Esophagus squamous epithelium (tissue), 4 donors: Measurements from ENCODE around the gene AUTS2.

Experiments
- POLR2A ChIP-seq, 4 donors: fragments of 450-650 bp; IDR thresholded peaks; one replicate each; pipeline ENCODE4 v1.6.1; 2017; ENCODE audit warnings: antibody characterized with exemption in 4 of 4, mild to moderate bottlenecking in 4 of 4, moderate library complexity in 3 of 4
- TF ChIP-seq, protein P1 (sequence below), 6 experiments: fragments of 450-650 bp in 4 of 6; fragments of 200-600 bp in 2 of 6; sonication (generic) in 2 of 6; IDR thresholded peaks; one replicate each; pipeline ENCODE4 v1.5.1; 2016 to 2019; ENCODE audit warnings: antibody characterized with exemption in 6 of 6, mild to moderate bottlenecking in 4 of 6, moderate library complexity in 4 of 6

GRCh38 chr7:69599955-69600709 is 1.9 kb downstream of the AUTS2 start:
- TF ChIP-seq, protein P1, sequence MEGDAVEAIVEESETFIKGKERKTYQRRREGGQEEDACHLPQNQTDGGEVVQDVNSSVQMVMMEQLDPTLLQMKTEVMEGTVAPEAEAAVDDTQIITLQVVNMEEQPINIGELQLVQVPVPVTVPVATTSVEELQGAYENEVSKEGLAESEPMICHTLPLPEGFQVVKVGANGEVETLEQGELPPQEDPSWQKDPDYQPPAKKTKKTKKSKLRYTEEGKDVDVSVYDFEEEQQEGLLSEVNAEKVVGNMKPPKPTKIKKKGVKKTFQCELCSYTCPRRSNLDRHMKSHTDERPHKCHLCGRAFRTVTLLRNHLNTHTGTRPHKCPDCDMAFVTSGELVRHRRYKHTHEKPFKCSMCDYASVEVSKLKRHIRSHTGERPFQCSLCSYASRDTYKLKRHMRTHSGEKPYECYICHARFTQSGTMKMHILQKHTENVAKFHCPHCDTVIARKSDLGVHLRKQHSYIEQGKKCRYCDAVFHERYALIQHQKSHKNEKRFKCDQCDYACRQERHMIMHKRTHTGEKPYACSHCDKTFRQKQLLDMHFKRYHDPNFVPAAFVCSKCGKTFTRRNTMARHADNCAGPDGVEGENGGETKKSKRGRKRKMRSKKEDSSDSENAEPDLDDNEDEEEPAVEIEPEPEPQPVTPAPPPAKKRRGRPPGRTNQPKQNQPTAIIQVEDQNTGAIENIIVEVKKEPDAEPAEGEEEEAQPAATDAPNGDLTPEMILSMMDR (IDR thresholded peaks at IDR 0.05): no peak
- TF ChIP-seq POLR2A (IDR thresholded peaks at IDR 0.05): no peak
